Panc1 (cell line): ENCODE results near the gene LRRC27.

Experiments
- POLR2AphosphoS5 ChIP-seq: IDR thresholded peaks from 2 replicates; pipeline ENCODE4 v1.6.1; 2012; ENCODE audit warnings: mild to moderate bottlenecking, low read depth, low read length, moderate library complexity
- SIN3A ChIP-seq: IDR thresholded peaks from 2 replicates; pipeline ENCODE4 v1.6.1; 2012; ENCODE audit warnings: low read depth, mild to moderate bottlenecking, low read length, moderate library complexity, borderline replicate concordance; ENCODE audit not compliant: insufficient read depth
- TF ChIP-seq, protein P1 (sequence below): fragments of 450-650 bp; IDR thresholded peaks from 2 replicates; pipeline ENCODE4 v1.5.1; 2017; ENCODE audit warnings: mild to moderate bottlenecking

DNA sequence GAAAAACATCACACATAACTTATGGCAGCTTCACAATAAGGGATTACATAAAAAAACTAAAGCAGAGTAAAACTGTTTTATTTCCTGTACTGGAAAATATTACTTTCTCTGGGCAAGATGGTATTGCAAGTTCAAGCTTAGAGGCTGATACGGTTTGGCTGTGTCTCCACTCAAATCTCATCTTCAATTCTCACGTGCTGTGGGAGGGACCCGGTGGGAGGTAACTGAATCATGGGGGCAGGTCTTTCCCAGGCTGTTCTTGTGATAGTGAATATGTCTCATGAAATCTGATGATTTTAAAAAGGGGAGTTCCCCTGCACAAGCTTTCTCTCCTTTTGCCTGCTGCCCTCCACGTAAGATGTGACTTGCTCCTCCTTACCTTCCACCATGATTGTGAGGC is 5.1 kb upstream of the LRRC27 start:
- TF ChIP-seq, protein P1, sequence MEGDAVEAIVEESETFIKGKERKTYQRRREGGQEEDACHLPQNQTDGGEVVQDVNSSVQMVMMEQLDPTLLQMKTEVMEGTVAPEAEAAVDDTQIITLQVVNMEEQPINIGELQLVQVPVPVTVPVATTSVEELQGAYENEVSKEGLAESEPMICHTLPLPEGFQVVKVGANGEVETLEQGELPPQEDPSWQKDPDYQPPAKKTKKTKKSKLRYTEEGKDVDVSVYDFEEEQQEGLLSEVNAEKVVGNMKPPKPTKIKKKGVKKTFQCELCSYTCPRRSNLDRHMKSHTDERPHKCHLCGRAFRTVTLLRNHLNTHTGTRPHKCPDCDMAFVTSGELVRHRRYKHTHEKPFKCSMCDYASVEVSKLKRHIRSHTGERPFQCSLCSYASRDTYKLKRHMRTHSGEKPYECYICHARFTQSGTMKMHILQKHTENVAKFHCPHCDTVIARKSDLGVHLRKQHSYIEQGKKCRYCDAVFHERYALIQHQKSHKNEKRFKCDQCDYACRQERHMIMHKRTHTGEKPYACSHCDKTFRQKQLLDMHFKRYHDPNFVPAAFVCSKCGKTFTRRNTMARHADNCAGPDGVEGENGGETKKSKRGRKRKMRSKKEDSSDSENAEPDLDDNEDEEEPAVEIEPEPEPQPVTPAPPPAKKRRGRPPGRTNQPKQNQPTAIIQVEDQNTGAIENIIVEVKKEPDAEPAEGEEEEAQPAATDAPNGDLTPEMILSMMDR: no peak
- TF ChIP-seq SIN3A (no peak), POLR2AphosphoS5 (no peak)
